Fibroblast of the aortic adventitia (primary cell): ENCODE results near the gene USP11. TPM values are rescaled to one million over a fixed set of nuclear protein-coding genes. Genes with fewer than 3 reads are reported as not detected.

Source experiments
- DNase-seq: peaks from one replicate; pipeline ENCODE4 v3.0.0-alpha.2; 2010; ENCODE audit warnings: low read depth
- H3K4me3 ChIP-seq: 2 replicates; pipeline ENCODE4 v1.5.1; 2011; ENCODE audit warnings: low read depth, mild to moderate bottlenecking, control low read depth, low read length, moderate library complexity
- CTCF ChIP-seq: IDR thresholded peaks from 2 replicates; pipeline ENCODE4 v1.5.1; 2011; ENCODE audit warnings: mild to moderate bottlenecking, low read length, control low read depth, inconsistent platforms; ENCODE audit not compliant: insufficient read depth
- total RNA-seq: library from RNA; depleted of rRNA; stranded (reverse); fragments of >200 nt; gene quantifications from 2 replicates; pipeline ENCODE4 v1.2.3, GENCODE V29; 2012; ENCODE audit warnings: low replicate concordance

USP11 gene
- total RNA-seq, 1 donor = 41.8 TPM

GRCh38 chrX:47210661-47211425 lies 22.0 kb upstream of the USP11 start:
- TF ChIP-seq CTCF = no peak
- no peak overlapping the region for H3K4me3 ChIP-seq
- DNase-seq = no peak

GRCh38 chrX:47212381-47213293 lies 20.2 kb upstream of the USP11 start:
- DNase-seq = no peak
- no peak for TF ChIP-seq CTCF
- no peak overlapping the region for H3K4me3 ChIP-seq

- DNase-seq = no peak
- TF ChIP-seq CTCF = no peak
- H3K4me3 ChIP-seq = no peak overlapping the region
These were observed 18.3 kb upstream of the USP11 start for GRCh38 chrX:47214435-47215077.

GRCh38 chrX:47215291-47215900 lies 17.4 kb upstream of the USP11 start:
- DNase-seq = no peak
- H3K4me3 ChIP-seq = no peak overlapping the region
- no peak for TF ChIP-seq CTCF

- no peak for DNase-seq
- TF ChIP-seq CTCF = no peak
- no peak overlapping the region for H3K4me3 ChIP-seq
These were observed 16.4 kb upstream of the USP11 start for GRCh38 chrX:47216393-47216925.

GRCh38 chrX:47217121-47217851 lies 15.5 kb upstream of the USP11 start:
- DNase-seq = peak; percentile 64
- peak overlapping the region; percentile 42 for H3K4me3 ChIP-seq
- no peak for TF ChIP-seq CTCF
